CD4-positive, alpha-beta T cell (primary cell): ENCODE measurements around the gene CLDN20. TPM values are rescaled to one million over a fixed set of nuclear protein-coding genes. Genes with fewer than 3 reads are reported as not detected.
A peak's percentile ranks its signal among the peaks of the same experiment; 100 is the strongest.

Experiments used
- ATAC-seq: fragments of 200-7000 bp; cut with Tn5 transposase; one replicate; pipeline ENCODE4 v1.10.0; 2022; ENCODE audit warnings: mild to moderate bottlenecking; ENCODE audit not compliant: poor library complexity
- CTCF ChIA-PET: fragments of 350-600 bp; sonication (Branson Sonifier 250); formaldehyde crosslinking; loops from one replicate; lab custom pipeline; 2021; ENCODE audit warnings: antibody characterized with exemption, inconsistent platforms; lab: Charles Lee
- POLR2A ChIA-PET: fragments of 350-600 bp; sonication (Branson Sonifier 250); formaldehyde crosslinking; loops from one replicate; lab custom pipeline; 2021; ENCODE audit warnings: antibody characterized with exemption, inconsistent platforms; lab: Charles Lee
- DNase-seq, 14 experiments: peaks; one replicate each; pipeline ENCODE4 v3.0.0-alpha.2; 2013 to 2020; ENCODE audit warnings: mixed read lengths in 2 of 14
- H3K27ac ChIP-seq, 2 donors: one replicate each; pipeline versions ENCODE4 v1.5.1 to v1.7.0; 2013; ENCODE audit warnings: low read length in 2 of 2, low read depth in 1 of 2, mild to moderate bottlenecking in 1 of 2
- H3K27me3 ChIP-seq, 2 experiments: 1 replicate in 1 of 2; 2 replicates in 1 of 2; pipeline versions ENCODE4 v1.6.1 to v1.7.0; 2013; ENCODE audit warnings: low read length in 2 of 2, control low read depth in 1 of 2, mild to moderate bottlenecking in 1 of 2, moderate library complexity in 1 of 2; ENCODE audit not compliant: insufficient read depth in 2 of 2, control insufficient read depth in 1 of 2
- H3K36me3 ChIP-seq: one replicate; pipeline ENCODE4 v1.6.1; 2013; ENCODE audit warnings: low read length, control low read depth; ENCODE audit not compliant: insufficient read depth
- H3K4me1 ChIP-seq: one replicate; pipeline ENCODE4 v1.6.1; 2013; ENCODE audit warnings: low read length, control low read depth; ENCODE audit not compliant: insufficient read depth
- H3K4me3 ChIP-seq: one replicate; pipeline ENCODE4 v1.5.1; 2013; ENCODE audit warnings: mild to moderate bottlenecking, low read length, moderate library complexity
- H3K9me3 ChIP-seq, 2 experiments: 1 replicate in 1 of 2; 2 replicates in 1 of 2; pipeline versions ENCODE4 v1.6.1 to v1.7.0; 2013; ENCODE audit warnings: low read length in 2 of 2, mild to moderate bottlenecking in 2 of 2, control low read depth in 1 of 2, moderate library complexity in 1 of 2; ENCODE audit not compliant: control insufficient read depth in 1 of 2, insufficient read depth in 1 of 2
- H3K27ac Mint-ChIP-seq: one replicate; pipeline ENCODE4 v1.8.0; 2020; ENCODE audit warnings: mixed read lengths
- H3K27me3 Mint-ChIP-seq: one replicate; pipeline ENCODE4 v1.8.0; 2021; ENCODE audit warnings: mixed read lengths
- H3K36me3 Mint-ChIP-seq: one replicate; pipeline ENCODE4 v1.8.0; 2021; ENCODE audit warnings: low read depth, mixed read lengths
- H3K4me1 Mint-ChIP-seq: one replicate; pipeline ENCODE4 v1.8.0; 2021; ENCODE audit warnings: low read depth, mixed read lengths
- H3K4me3 Mint-ChIP-seq: one replicate; pipeline ENCODE4 v1.8.0; 2020; ENCODE audit warnings: mild to moderate bottlenecking, mixed read lengths
- H3K9me3 Mint-ChIP-seq: one replicate; pipeline ENCODE4 v1.8.0; 2020; ENCODE audit warnings: mixed read lengths
- CTCF ChIP-seq: fragments of 200-600 bp; IDR thresholded peaks from one replicate; pipeline ENCODE4 v1.8.0; 2022; ENCODE audit warnings: antibody characterized with exemption, mild to moderate bottlenecking
- intact Hi-C, 2 experiments: fragments of 100-400 bp; cut with DNase I in 1 of 2; cut with micrococcal nuclease in 1 of 2; formaldehyde crosslinking; loops; one replicate each; pipeline versions ENCODE4 v1.15.1 to v1.9.0; 2023 to 2025; cut with DNase I, micrococcal nuclease
- total RNA-seq, 174 experiments: library from RNA in 2 of 174; stranded (reverse) in 2 of 174; gene quantifications; one replicate each; pipeline ENCODE4 v1.2.3 and lab custom pipeline; 2021 to 2026

CLDN20 gene
- total RNA-seq, 2 experiments from 2014 or later: not detected

- Histone ChIP-seq H3K9me3 (no peaks in the 10 kb centered on the region), H3K36me3 (no peaks in the 10 kb centered on the region), H3K27ac (no peak overlapping the region), H3K4me1 (peaks cover 13% of the 10 kb centered on the region), H3K27me3 (no peaks in the 10 kb centered on the region), H3K4me3 (no peak overlapping the region)
- ChIA-PET POLR2A (no interaction called here), CTCF (no interaction called here)
- DNase-seq: no peak
- H3K9me3 Mint-ChIP-seq: no peaks in the 10 kb centered on the region
- no peaks in the 10 kb centered on the region for H3K27me3 Mint-ChIP-seq
- H3K27ac Mint-ChIP-seq: no peak overlapping the region
- no peaks in the 10 kb centered on the region for H3K36me3 Mint-ChIP-seq
- H3K4me1 Mint-ChIP-seq: peaks cover 6% of the 10 kb centered on the region
- no peak overlapping the region for H3K4me3 Mint-ChIP-seq
- intact Hi-C loops: no loop called here
- TF ChIP-seq CTCF: no peak
- no peak for ATAC-seq
Measured at GRCh38 chr6:155222506-155222905, 41.3 kb upstream of the CLDN20 start.

DNA sequence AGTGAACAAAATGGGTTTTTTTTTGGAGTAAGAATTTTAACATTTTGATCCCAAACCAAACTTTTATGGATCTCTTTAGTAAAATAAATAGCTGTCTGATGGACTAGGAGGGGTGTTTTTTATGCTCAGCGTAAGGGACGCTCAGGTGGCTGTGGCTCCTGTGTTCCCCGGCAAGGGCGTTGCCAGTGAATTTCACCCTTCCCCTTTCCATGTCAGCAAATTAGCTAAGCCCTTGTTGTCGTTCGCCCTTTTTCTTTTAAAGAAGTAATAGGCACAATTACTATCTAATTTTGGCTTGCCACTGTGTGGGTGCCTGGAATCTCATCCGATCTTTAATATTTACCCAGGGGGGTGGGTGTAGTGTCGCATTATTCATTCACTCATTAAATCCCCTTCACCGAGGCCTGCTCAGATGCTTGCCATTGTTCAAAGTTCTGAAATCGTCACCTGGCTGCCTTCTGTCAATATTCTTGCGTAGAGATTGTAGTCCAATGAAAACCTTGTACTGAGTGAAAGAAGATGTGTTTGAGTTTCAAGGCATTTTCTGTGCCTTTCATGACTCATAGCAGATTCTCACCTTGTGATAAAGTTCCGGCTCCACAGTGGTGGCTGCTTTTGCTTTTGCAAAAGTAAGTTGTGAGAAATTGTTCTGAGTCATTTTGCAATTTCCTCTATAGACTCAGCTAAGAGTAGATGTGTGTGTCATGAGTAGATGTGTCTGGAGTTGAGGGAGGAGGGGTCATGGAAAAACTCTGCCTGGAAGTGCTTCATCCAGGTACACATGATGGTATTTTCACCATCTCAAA, 40.0 kb upstream of the CLDN20 start:
- Mint-ChIP-seq H3K27ac (peak overlapping the region; percentile 40), H3K4me3 (no peak overlapping the region), H3K27me3 (no peaks in the 10 kb centered on the region), H3K4me1 (peaks cover 6% of the 10 kb centered on the region), H3K36me3 (no peaks in the 10 kb centered on the region), H3K9me3 (no peaks in the 10 kb centered on the region)
- Histone ChIP-seq H3K27ac (peak overlapping the region in 1 of 2 donors; percentile 22), H3K36me3 (no peaks in the 10 kb centered on the region), H3K4me3 (no peak overlapping the region), H3K9me3 (peaks cover 0 to 3% of the 10 kb centered on the region in 2 experiments), H3K27me3 (no peaks in the 10 kb centered on the region), H3K4me1 (peaks cover 13% of the 10 kb centered on the region)
- ATAC-seq: peak; percentile 71
- no peak for TF ChIP-seq CTCF
- peak in 4 of 14 experiments; percentile 28 to 66 (median 61) for DNase-seq
- POLR2A ChIA-PET: no interaction called here
- intact Hi-C loops: no loop called here
- CTCF ChIA-PET: no interaction called here

- H3K9me3 ChIP-seq: peaks cover 0 to 3% of the 10 kb centered on the region in 2 experiments
- H3K4me3 Mint-ChIP-seq: no peak overlapping the region
- CTCF ChIA-PET: no interaction called here
Measured at GRCh38 chr6:155224618-155225017, 39.2 kb upstream of the CLDN20 start.

More at GRCh38 chr6:155224618-155225017, 39.2 kb upstream of the CLDN20 start:
- Mint-ChIP-seq H3K36me3 (no peaks in the 10 kb centered on the region), H3K9me3 (no peaks in the 10 kb centered on the region), H3K4me1 (peaks cover 6% of the 10 kb centered on the region), H3K27me3 (no peaks in the 10 kb centered on the region), H3K27ac (no peak overlapping the region)
- no peak overlapping the region for H3K27ac ChIP-seq
- H3K36me3 ChIP-seq: no peaks in the 10 kb centered on the region
- intact Hi-C loops: no loop called here
- ATAC-seq (no peak), DNase-seq (no peak)
- H3K4me3 ChIP-seq: no peak overlapping the region
- no peak for TF ChIP-seq CTCF
- no peaks in the 10 kb centered on the region for H3K27me3 ChIP-seq
- POLR2A ChIA-PET: no interaction called here
- H3K4me1 ChIP-seq: peaks cover 13% of the 10 kb centered on the region
